HG02973 (cell line): ENCODE measurements around the gene HIBCH.
"Not testable (repeated sequence)": the region's sequence is repeated elsewhere in the genome, so short reads cannot be mapped to it uniquely, and the experiment has no call there.

ENCODE experiments used
- ATAC-seq: cut with Tn5 transposase; IDR thresholded peaks from one replicate; pipeline ENCODE4 v1.9.1; 2021; ENCODE audit warnings: moderate library complexity; ENCODE audit not compliant: unreplicated experiment

The HIBCH gene

DNA sequence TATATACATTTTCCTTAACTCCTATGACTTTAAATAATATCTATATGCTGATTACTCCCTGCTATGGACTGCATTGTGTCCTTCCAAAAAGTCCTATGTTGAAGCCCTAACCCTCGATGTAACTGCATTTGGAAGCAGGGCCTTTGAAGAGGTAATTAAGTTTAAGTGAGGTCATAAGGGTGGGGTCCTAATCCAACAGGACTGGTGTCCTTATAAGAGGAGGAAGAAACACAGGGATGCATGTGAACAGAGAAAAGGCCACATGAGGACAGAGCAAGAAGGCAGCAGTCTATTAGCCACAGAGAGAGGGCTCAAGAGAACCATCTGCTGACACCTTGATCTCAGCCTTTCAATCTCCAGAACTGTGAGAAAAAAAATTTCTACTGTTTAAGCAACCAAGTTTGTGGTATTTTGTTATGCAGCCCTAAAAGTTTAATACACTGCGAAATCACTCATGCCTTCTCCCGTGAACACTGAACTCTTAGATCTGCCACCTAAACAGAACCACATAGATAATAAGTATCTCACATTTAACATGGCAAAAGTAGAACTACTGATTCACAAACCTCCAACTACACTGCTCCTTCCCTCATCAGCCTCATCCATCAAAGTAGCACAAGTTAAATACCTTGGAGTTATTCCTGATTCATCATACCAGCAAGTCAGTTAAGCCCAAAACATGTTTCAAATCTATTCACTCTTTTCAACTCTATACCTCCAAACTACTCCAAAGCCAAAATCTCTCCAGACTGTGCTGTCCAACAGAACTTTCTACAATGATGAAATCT is 65.4 kb downstream of the HIBCH start:
- no peak for ATAC-seq

DNA sequence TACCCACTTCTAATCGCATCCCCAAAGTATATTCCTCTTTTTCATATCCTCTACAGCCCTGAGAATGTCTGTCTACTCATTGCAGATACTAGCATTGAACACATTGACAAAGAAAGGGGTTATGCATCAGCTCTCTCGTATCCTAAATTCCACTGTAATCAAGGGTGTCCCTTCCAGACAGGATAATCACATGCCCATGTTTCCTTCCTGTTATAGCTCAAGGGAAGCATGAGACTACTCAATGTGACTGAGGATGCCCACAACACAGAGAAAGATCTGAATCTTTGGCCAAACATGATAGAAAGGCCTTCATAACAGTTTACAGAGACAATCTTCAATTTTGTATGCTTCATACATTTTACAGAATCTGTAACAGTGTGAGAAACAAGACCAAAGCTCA is 69.2 kb downstream of the HIBCH start:
- no peak for ATAC-seq

DNA sequence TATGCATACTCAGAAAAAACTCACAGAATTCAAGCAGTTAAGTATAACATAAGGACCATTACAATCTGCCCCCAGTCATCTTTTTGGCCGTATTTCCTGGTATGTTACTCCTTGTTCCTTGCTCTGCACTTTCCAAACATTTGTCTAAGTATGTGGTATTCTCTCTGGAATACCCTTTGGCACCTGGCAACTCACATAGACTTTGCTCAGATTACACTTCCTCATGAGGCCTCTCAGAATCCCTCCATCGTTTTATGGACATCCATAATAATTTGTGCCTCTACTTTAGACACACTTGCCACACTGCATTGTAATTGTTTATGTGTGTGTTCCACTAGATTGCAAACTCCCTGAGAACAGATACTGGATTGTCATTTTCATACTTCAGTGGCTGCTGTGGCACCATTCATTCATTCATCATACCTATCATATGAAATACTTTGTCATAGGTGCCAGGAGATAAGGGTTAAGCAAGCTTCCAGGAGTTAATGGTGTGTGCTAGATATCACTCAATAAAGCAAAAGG is 84.0 kb downstream of the HIBCH start:
- no peak for ATAC-seq

DNA sequence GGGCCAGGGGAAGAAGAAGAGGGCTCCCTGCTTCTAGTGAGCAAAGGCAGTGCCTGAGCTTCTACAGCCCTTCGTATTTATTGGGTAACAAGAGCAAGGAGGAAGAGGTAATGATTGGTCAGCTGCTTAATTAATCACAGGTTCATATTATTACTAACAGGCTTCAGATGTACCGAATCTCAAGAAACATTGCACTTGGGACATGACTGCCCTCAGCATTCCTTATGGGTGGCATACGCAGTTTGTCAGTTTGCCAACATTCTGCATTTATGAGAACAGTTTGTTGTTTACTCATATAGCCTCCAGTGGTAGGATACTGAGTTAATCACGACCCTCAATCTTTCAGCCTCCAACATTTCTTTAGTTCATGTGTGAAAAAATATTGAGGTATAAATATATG is 84.5 kb downstream of the HIBCH start:
- no peak for ATAC-seq

DNA sequence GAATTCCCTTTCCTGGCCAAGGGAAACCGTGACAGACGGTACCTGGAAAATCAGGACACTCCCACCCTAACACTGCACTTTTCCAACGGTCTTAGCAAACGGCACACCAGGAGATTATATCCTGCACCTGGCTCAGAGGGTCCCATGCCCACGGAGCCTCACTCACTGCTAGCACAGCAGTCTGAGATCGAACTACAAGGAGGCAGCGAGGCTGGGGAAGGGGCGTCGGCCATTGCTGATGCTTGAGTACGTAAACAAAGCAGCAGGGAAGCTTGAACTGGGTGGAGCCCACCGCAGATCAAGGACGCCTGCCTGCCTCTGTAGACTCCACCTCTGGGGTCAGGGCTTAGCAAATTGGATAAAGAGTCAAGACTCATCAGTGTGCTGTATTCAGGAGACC is 95.6 kb downstream of the HIBCH start:
- not testable (repeated sequence) for ATAC-seq

DNA sequence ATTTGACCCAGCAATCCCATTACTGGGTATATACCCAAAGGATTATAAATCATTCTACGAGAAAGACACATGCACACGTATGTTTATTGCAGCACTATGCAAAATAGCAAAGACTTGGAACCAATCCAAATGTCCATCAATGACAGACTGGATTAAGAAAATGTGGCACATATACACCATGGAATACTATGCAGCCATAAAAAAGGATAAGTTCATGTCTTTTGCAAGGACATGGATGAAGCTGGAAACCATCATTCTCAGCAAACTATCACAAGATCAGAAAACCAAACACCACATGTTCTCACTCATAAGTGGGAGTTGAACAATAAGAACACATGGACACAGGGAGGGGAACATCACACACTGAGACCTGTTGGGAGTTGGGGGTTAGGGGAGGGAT is 96.9 kb downstream of the HIBCH start:
- not testable (repeated sequence) for ATAC-seq

- ATAC-seq = no peak
These were observed 98.2 kb downstream of the HIBCH start for GRCh38 chr2:190221429-190221828.

DNA sequence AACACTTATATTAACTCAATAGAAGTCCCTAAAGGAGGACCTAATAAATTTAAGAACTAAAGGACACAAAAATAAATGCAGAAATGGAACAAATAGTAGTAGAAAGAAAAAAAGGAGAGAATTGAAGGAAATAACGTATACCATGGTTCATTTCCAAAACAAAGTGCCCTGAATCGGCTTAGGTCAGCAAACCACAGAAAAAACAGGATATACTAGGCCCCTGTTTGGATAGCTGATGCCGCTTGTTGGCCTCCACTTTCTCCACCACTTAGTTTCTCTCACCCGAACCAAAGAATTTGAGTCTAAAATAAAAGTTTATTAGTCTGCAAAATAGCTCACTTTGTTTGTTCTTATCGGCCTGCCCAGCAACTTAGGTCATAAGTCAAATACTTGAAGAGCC is 100.4 kb downstream of the HIBCH start:
- no peak for ATAC-seq

DNA sequence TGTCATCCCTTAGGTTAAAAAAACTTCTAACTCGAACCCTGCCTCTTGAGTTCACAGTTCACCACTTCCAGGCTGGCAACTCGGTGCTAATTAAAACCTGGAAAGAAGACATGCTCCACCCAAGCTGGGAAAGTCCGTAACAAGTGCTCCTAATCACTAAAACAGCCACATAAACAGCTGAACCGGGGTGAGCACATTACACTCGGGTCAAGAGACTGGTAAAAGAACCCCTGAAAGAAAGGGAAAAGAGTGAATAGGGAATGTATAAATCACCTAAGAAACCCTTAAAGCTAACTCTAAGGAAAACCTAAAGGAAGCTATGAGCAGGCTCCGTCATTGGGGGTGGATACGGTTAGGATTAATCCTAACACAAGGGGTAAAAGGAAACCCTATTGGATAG is 102.0 kb downstream of the HIBCH start:
- ATAC-seq = no peak

DNA sequence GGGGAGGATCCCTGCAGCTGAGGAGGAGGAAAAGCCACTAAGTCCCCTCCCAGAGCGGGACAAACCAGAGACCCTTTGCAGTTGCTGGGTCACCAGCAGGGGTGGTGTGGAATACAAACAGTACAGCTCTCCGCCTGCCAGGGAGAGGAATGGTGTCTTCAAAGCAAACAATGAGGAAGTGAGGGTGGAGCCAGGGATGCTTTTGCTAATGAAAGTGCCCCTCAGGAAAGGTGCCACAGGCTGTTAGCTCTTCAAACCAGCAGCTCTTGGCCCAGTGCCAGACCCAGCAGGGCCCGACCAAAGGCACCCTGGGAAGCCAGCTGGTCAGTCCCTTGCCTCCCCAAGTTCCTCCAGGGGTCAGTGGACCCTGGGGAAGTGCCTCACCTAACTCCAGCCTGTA is 102.8 kb downstream of the HIBCH start:
- no peak for ATAC-seq

GRCh38 chr2:190215620-190216019 is 104.0 kb downstream of the HIBCH start:
- ATAC-seq = no peak

- no peak for ATAC-seq
These were observed 105.0 kb downstream of the HIBCH start for GRCh38 chr2:190214426-190215194.

DNA sequence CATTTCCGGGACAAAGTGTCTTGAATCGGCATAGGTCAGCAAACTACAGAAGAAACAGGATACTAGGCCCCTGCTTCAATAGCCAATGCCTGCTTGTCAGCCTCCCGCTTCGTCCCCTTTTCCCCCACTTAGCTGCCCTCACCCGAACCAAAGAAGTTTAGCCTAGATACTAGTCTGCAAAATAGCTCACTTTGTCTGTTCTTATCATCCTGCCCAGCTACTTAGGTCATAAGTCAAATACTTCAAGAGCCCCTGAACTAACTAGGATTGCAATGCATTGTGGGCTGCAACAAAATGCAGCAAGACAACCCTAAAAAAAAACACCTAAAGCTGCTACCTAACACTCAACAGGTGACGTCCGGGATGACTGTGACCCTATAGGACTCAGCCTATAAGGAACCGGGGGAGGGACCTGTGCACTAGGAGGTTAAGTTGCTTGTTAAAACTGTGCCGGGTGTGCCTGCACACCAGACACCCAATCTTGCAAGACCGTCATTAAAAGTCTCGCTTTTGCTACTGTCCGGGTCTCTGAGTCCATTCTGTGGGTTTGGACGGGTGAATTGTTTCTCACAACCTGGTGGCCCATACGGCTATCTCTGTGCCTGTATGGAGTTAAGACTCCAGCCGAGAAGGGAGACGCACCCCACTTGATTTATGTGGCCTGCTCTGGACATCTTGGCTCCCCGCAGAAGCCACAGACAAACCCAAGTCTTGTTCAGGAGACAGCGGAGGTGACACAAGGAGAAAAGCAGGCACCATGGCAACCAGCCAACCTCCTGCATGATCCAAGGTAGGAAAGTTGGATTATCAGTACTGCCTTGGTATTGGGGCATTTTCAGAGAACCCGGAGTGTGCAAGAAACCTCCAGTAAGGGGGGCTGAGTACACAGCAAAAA is 105.9 kb downstream of the HIBCH start:
- no peak for ATAC-seq

- ATAC-seq = no peak
These were observed 109.2 kb downstream of the HIBCH start for GRCh38 chr2:190210471-190210870.

- no peak for ATAC-seq
These were observed 110.1 kb downstream of the HIBCH start for GRCh38 chr2:190209559-190209958.

- no peak for ATAC-seq
These were observed 111.7 kb downstream of the HIBCH start for GRCh38 chr2:190207930-190208329.

DNA sequence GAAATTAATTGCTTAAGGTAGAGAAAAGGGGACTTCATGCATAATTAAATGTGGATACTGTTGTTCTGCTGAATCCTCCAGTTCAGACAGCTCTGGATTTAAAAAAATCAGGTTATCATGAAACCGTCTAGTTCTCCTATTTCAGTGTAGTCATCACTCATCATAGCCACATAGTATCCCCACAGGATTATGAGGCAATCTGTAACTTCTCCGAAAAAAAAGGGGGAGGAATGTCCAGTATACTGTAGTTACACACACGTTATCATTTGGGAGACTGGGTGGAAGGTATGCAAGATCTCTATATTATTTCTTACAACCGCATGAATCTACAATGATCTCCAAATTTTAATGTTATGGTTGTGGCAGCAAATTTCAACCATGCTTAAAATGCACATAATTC is 114.0 kb downstream of the HIBCH start:
- ATAC-seq = no peak

DNA sequence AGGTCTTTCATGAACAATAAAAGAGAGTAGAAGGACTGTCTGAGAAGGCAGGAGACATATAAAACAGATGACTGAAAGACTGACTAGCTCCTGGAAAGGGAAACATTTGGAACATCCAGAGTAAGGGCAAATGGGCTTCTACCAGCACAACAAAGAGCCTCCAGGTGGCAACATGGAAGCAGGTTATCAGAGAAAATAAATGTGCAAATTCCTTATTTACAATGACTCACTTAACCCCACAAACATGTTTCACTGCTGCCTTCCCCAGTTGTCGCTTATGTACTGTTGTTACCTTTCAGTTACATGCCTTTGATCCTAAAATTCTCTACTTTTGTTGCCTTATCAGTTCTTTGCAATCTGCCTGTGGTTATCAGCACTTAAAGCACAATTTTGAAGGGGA is 117.0 kb downstream of the HIBCH start:
- ATAC-seq = no peak

GRCh38 chr2:190202018-190202417 is 117.6 kb downstream of the HIBCH start:
- ATAC-seq = no peak

DNA sequence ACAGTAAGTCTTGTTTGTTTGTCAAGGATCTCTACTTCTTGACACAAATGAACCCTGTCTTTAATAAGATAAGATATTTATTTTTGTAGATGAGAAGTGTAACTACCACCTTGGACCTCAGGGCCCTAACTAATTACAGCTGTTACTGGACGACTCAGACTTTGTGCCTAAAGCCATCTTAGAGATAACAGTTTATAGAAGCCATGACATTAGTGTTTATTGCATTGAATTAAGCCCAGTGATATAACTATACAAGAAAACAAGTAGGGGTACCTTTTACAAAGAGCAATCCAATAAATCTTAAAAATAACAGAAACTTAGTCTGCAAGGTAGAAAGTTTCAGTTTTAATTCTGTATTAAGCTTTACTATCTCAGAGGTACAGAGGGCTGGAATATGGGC is 119.0 kb downstream of the HIBCH start:
- ATAC-seq = no peak

DNA sequence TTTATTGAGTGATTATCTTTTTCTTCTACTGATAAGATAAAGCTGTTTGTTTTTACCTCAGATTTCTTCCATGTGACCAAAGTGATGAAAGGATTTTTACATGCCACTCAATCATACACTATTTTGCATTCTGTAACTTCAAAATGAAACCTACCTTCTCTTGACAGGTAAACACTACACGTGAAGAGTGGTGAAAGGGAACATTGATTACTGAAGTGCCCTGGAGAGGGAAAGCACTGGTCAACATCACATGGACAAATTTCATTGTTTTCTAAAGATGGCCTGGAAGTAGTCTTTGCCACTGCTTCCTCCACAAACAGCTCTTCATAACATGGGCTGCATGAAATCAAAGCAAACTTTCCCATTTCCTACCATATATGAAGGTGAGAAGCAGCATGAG is 120.1 kb downstream of the HIBCH start:
- ATAC-seq = no peak
